ENCODE results near the gene FGF14.
"Not testable (repeated sequence)": the region's sequence is repeated elsewhere in the genome, so short reads cannot be mapped to it uniquely, and the experiment has no call there.

FGF14 gene

GRCh38 chr13:102028868-102029267, 373.0 kb downstream of the FGF14 start:
- DNase-seq: no peak

DNA sequence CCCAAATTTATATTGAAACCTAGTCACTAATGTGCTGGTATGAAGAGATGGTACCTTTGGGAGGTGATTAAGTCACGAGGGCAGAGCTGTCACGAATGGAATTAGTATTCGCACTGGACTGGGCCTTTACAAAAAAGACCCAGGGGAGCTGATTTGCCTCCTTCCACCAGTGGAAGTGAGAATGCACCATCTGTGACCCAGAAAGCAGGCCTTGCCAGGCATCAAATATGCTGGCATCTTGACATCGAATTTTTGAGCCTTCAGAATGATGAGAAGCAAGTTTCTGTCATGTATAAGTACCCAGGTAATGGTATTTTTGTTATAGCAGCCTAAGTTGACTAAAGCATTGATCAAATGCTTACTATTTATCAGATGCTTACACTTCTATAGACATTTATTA, 373.6 kb downstream of the FGF14 start:
- no peak for DNase-seq

- DNase-seq: no peak
Observed at GRCh38 chr13:102021777-102022176, 380.1 kb downstream of the FGF14 start.

GRCh38 chr13:102020611-102021216, 381.1 kb downstream of the FGF14 start:
- no peak for DNase-seq

DNA sequence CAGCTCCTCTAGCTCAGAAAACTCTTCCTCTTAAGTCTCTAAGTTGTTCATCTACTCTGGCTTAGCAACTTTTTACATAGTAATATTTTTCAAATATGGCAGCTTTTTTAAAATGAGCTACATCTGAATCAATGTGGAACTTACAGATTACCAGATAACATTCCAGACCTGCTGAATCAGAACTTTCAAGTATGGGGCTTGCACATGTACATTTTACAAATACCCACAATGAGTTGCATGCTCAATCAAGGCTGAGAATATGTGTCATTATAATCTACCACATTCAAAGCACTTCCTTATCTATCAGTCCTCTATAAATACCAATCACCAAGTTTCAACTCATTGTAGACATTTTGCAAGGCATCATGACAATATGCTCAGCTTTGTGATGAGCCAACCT, 383.1 kb downstream of the FGF14 start:
- no peak for DNase-seq

GRCh38 chr13:102017248-102017647, 384.6 kb downstream of the FGF14 start:
- DNase-seq: no peak

- DNase-seq: no peak
Observed at GRCh38 chr13:102012299-102013293, 389.3 kb downstream of the FGF14 start.

GRCh38 chr13:102011455-102011854, 390.4 kb downstream of the FGF14 start:
- DNase-seq: not testable (repeated sequence)

- DNase-seq: no peak
Observed at GRCh38 chr13:102003848-102004570, 397.8 kb downstream of the FGF14 start.

- no peak for DNase-seq
Observed at GRCh38 chr13:102002287-102002686, 399.6 kb downstream of the FGF14 start.

DNA sequence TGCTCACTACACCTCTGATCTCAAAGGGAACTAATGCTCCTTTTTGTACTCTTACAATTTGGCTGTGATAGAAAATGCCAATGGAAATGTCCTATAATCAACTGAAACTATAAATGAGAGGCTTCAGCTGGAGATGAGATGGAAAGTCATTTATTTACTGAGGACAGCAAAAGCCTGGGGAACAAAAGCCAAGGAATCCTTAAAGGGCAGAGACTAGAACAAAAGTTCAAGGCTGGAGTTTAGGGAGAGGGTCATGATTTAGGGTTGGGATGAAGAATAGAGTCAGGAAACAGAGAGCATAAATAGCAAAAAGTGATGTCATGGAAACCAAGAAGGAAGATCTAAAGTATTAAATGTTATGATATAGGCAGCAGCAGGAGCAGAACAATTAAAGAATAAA, 401.1 kb downstream of the FGF14 start:
- no peak for DNase-seq

DNA sequence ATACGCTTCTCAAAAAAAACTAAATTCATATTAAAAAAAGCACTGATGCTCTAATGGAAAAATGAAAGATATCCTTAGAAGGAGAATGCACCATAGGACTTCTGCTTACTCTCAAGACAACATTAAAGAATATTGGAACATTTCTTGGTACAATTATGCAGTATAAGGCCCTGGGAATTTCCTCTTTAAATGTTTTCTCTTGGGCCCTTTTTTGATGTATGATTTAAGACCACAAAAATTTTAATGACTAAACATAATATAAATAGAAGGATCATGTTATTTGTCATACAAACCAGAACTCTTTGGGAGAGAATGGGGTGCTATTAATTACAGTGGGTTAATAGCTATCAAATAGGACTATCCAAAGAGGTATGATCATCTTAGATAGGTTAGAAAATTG, 403.7 kb downstream of the FGF14 start:
- DNase-seq: no peak

- no peak for DNase-seq
Observed at GRCh38 chr13:101996954-101997353, 404.9 kb downstream of the FGF14 start.

GRCh38 chr13:101989798-101990350, 412.0 kb downstream of the FGF14 start:
- DNase-seq: no peak

DNA sequence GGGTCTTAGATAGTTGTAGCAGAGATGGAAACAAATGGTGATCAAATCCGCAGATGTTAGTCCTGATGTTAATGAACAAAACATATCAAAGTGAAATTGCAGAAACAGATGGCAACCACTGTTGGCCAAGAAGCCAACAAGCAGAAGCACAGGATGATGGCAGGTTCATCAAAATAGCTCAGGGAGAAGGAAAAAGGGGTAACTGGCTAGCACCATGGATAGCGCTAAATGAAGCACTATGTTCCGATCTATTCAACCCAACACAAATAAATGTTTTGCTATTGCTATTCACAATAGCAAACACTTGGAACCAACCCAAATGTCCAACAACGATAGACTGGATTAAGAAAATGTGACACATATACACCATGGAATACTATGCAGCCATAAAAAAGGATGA, 413.7 kb downstream of the FGF14 start:
- DNase-seq: no peak

DNA sequence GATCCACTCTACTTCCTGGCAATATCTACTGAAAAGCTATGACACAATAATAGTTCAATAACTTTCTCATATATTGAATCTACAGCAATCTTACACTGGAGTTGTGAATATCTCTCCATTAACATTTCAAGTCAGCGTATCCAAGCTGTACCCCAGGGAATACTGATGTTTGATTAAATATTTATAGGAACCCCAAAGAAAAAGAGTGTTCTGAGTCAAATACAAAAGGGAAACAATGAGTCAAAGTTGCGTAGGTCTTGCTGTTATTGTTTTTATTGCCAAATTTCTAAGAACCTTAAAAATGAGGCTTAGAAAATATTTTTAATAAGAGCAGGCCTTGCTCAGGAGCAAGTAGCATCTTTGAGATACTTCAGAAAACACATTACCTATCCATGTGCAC, 415.5 kb downstream of the FGF14 start:
- no peak for DNase-seq

DNA sequence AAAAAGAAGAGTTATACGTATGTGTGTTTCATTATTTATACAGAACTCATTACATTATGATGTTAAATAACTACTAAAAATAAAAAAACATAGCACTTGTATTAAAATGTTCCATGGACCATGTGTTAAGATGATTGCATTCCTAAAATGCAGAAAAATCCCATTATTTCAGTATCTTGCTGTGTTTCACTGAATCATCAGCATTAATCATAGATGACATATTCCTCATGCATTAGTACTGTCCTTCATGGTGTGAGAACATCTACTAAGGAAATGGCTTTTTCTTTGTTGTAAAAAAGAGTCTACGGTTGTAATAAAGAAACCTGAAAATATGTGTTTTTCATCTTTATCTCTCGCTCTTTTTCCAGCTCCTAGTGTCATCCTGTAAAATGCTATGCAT, 416.5 kb downstream of the FGF14 start:
- no peak for DNase-seq

DNA sequence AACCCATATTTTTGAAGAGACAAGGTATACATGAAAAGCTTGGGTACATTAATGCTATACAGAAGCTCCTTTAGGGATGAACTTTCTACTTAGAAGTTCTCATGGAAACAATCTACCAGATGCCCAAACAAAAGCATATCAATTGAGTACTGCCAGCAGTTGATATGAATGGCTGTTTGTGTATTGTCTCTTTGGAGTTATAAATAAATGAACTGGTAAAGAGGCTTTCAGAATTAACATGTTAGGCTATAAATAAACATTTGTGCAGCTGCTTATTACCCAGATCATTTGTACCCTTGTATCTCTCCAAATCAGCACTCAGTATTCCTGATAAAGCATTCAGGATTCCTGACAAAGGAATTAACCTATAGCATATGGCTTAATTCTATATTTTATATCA, 418.9 kb downstream of the FGF14 start:
- no peak for DNase-seq

DNA sequence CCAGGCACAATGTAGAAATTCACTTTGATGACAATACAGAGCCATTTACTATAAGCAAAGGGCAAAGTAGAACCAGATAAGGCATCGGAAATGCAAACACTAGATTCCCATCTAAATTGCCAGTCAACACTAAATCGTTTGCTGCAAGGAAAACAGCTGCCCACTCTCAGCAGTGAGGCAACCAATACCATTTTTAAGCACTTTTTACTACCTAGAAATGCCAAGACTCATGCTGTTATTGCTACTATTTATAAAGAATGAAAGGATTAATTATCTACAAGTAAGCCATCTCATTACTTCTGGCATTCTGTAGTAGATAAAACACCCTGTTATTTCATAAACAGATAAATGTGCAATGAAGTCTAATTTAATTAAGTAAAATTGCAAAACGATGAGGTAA, 422.0 kb downstream of the FGF14 start:
- DNase-seq: no peak

GRCh38 chr13:101978552-101979315, 423.1 kb downstream of the FGF14 start:
- DNase-seq: no peak

- no peak for DNase-seq
Observed at GRCh38 chr13:101977475-101977874, 424.4 kb downstream of the FGF14 start.

- no peak for DNase-seq
Observed at GRCh38 chr13:101972191-101972590, 429.7 kb downstream of the FGF14 start.

DNA sequence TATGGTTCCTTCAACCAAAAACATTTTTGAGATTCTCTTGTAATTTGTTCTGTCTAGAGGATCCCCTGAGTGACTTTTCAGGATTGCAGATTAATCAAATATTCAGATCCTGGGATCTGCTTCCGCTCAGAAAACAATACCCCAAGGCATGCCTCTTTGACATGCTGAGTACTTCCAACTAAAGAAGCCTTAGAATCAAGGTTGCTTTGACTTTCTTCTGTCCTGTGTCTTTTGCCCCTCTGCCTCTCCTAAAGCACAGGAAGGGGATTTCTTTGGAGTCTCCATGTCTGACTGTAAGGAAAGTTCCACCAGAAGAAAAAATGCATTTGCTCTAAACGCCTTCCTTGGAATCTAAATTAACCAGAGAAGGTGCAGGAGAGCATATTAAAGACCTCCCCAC, 431.5 kb downstream of the FGF14 start:
- no peak for DNase-seq

Measured in NCI-H526 treated with DMSO at 0.1 percent for 48 hours (cell line).